ENCODE measurements around the gene DHRS4.
"Not testable (repeated sequence)": the region's sequence is repeated elsewhere in the genome, so short reads cannot be mapped to it uniquely, and the experiment has no call there.

The DHRS4 gene

DNA sequence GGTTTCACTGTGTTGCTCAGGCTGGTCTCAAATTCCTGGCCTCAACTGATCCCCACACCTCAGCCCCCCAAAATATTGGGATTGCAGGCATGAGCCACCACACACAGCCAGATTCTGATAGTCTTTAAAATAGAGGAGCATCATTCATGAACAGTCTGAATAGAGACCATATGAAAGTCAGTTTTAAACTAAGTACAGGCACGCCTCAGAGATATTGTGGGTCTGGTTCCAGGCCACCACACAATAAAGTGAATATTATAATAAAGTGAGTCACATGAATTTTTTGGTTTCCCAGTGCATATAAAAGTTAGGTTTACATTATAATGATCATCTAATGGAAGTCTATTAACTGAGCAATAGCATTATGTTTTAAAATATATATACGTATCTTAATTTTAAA lies 8.1 kb downstream of the DHRS4 start:
- H3K27ac ChIP-seq (ENCODE audit: low read length); H3K36me3 ChIP-seq (ENCODE audit: control insufficient read depth, low read depth, low read length); H3K9ac ChIP-seq (ENCODE audit: low read length); H3K4me3 ChIP-seq (ENCODE audit: low read length); H3K9me3 ChIP-seq (ENCODE audit: control insufficient read depth, low read depth, low read length); H3K27me3 ChIP-seq (ENCODE audit: control insufficient read depth, insufficient read depth, low read length); H3K4me1 ChIP-seq (ENCODE audit: control insufficient read depth, low read depth, low read length): not testable (repeated sequence)

DNA sequence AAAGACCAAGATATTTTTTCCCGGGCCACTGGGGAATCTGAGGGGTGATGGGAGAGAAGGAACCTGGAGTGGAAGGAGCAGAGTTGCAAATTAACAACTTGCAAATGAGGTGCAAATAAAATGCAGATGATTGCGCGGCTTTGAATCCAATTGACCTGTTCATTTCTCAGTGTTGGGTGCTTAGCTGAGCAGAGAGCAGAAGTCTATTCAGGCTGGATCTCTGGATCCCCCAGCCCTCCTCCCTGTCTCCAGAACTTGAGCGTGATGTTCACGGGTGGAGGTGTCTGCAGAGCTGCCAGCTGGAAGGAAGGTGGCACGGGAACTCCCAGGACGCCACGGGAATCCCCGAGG lies 15.5 kb downstream of the DHRS4 start:
- not testable (repeated sequence) for H3K9me3 ChIP-seq (ENCODE audit: control insufficient read depth, low read depth, low read length); H3K9ac ChIP-seq (ENCODE audit: low read length); H3K36me3 ChIP-seq (ENCODE audit: control insufficient read depth, low read depth, low read length); H3K27me3 ChIP-seq (ENCODE audit: control insufficient read depth, insufficient read depth, low read length); H3K4me3 ChIP-seq (ENCODE audit: low read length); H3K27ac ChIP-seq (ENCODE audit: low read length); H3K4me1 ChIP-seq (ENCODE audit: control insufficient read depth, low read depth, low read length)

GRCh38 chr14:23969481-23970282 lies 16.1 kb downstream of the DHRS4 start:
- H3K36me3 ChIP-seq (ENCODE audit: control insufficient read depth, low read depth, low read length); H3K4me3 ChIP-seq (ENCODE audit: low read length); H3K9ac ChIP-seq (ENCODE audit: low read length); H3K4me1 ChIP-seq (ENCODE audit: control insufficient read depth, low read depth, low read length); H3K27ac ChIP-seq (ENCODE audit: low read length); H3K27me3 ChIP-seq (ENCODE audit: control insufficient read depth, insufficient read depth, low read length); H3K9me3 ChIP-seq (ENCODE audit: control insufficient read depth, low read depth, low read length): not testable (repeated sequence)

GRCh38 chr14:23970283-23970659 lies 16.7 kb downstream of the DHRS4 start:
- not testable (repeated sequence) for H3K4me3 ChIP-seq (ENCODE audit: low read length); H3K27ac ChIP-seq (ENCODE audit: low read length)

GRCh38 chr14:23973178-23973577 lies 19.6 kb downstream of the DHRS4 start:
- H3K36me3 ChIP-seq (ENCODE audit: control insufficient read depth, low read depth, low read length); H3K27me3 ChIP-seq (ENCODE audit: control insufficient read depth, insufficient read depth, low read length): not testable (repeated sequence)

More at GRCh38 chr14:23970283-23970659, 16.7 kb downstream of the DHRS4 start:
- not testable (repeated sequence) for H3K36me3 ChIP-seq (ENCODE audit: control insufficient read depth, low read depth, low read length); H3K27me3 ChIP-seq (ENCODE audit: control insufficient read depth, insufficient read depth, low read length); H3K9ac ChIP-seq (ENCODE audit: low read length); H3K9me3 ChIP-seq (ENCODE audit: control insufficient read depth, low read depth, low read length); H3K4me1 ChIP-seq (ENCODE audit: control insufficient read depth, low read depth, low read length)

GRCh38 chr14:23974041-23974440 lies 20.5 kb downstream of the DHRS4 start:
- H3K27ac ChIP-seq (ENCODE audit: low read length); H3K27me3 ChIP-seq (ENCODE audit: control insufficient read depth, insufficient read depth, low read length); H3K36me3 ChIP-seq (ENCODE audit: control insufficient read depth, low read depth, low read length); H3K9me3 ChIP-seq (ENCODE audit: control insufficient read depth, low read depth, low read length); H3K9ac ChIP-seq (ENCODE audit: low read length); H3K4me3 ChIP-seq (ENCODE audit: low read length); H3K4me1 ChIP-seq (ENCODE audit: control insufficient read depth, low read depth, low read length): not testable (repeated sequence)

More at GRCh38 chr14:23973178-23973577, 19.6 kb downstream of the DHRS4 start:
- not testable (repeated sequence) for H3K9ac ChIP-seq (ENCODE audit: low read length); H3K27ac ChIP-seq (ENCODE audit: low read length); H3K4me3 ChIP-seq (ENCODE audit: low read length); H3K9me3 ChIP-seq (ENCODE audit: control insufficient read depth, low read depth, low read length); H3K4me1 ChIP-seq (ENCODE audit: control insufficient read depth, low read depth, low read length)

DNA sequence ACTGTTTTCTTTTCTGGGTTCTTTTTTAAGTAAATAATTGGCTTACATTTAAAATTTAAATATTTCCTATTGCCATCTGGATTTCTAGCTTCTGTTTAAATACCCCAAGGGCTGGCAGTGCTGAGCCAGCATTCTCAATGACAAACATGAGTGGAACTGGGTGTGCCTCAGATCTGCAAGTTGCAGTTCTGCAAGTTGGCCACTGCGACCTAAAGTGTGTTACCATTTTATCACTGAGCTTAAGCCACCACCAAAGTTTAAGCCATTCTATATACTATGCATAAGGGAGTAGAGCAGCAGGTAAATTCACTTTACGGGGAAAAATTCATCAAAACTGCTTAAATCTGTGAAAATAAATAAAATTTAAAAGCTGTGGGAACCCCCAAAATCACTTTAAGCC lies 23.6 kb downstream of the DHRS4 start:
- H3K27me3 ChIP-seq (ENCODE audit: control insufficient read depth, insufficient read depth, low read length); H3K36me3 ChIP-seq (ENCODE audit: control insufficient read depth, low read depth, low read length); H3K9ac ChIP-seq (ENCODE audit: low read length): not testable (repeated sequence)

DNA sequence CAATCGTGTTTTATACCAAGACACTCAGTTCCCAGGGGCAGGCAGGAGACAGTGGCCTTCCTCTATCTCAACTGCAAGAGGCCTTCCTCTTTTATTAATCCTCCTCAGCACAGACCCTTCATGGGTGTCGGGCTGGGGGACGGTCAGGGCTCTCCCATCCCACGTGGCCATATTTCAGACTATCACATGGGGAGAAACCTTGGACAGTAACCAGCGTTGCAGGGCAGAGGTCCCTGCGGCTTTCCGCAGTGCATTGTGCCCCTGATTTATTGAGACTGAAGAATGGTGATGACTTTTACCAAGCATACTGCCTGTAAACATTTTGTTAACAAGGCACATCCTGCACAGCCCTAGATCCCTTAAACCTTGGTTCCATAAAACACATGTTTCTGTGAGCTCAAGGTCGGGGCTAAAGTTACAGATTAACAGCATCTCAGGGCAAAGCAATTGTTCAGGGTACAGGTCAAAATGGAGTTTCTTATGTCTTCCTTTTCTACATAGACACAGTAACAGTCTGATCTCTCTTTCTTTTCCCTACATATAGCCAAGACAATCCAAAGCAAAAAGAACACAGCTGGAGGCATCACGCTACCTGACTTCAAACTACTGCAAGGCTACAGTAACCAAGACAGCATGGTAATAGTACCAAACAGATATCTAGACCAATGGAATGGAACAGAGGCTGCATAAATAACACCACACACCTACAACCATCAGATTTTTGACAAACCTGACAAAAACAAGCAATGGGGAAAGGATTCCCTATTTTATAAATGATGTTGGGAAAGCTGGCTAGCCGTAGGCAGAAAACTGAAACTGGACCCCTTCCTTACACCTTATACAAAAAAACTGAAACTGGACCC lies 28.6 kb downstream of the DHRS4 start:
- H3K9ac ChIP-seq (ENCODE audit: low read length); H3K9me3 ChIP-seq (ENCODE audit: control insufficient read depth, low read depth, low read length); H3K4me3 ChIP-seq (ENCODE audit: low read length); H3K4me1 ChIP-seq (ENCODE audit: control insufficient read depth, low read depth, low read length); H3K27ac ChIP-seq (ENCODE audit: low read length); H3K36me3 ChIP-seq (ENCODE audit: control insufficient read depth, low read depth, low read length); H3K27me3 ChIP-seq (ENCODE audit: control insufficient read depth, insufficient read depth, low read length): not testable (repeated sequence)

More for the DNA sequence above, 23.6 kb downstream of the DHRS4 start:
- not testable (repeated sequence) for H3K4me3 ChIP-seq (ENCODE audit: low read length); H3K4me1 ChIP-seq (ENCODE audit: control insufficient read depth, low read depth, low read length); H3K27ac ChIP-seq (ENCODE audit: low read length); H3K9me3 ChIP-seq (ENCODE audit: control insufficient read depth, low read depth, low read length)

GRCh38 chr14:23984891-23985602 lies 31.5 kb downstream of the DHRS4 start:
- no peak overlapping the region for H3K27ac ChIP-seq (ENCODE audit: low read length)

GRCh38 chr14:23988223-23988606 lies 34.6 kb downstream of the DHRS4 start:
- not testable (repeated sequence) for H3K9ac ChIP-seq (ENCODE audit: low read length); H3K27ac ChIP-seq (ENCODE audit: low read length)

More at GRCh38 chr14:23984891-23985602, 31.5 kb downstream of the DHRS4 start:
- Histone ChIP-seq H3K36me3 (ENCODE audit: control insufficient read depth, low read depth, low read length) (no peaks in the 10 kb centered on the region), H3K9me3 (ENCODE audit: control insufficient read depth, low read depth, low read length) (no peaks in the 10 kb centered on the region), H3K9ac (ENCODE audit: low read length) (no peak overlapping the region), H3K4me1 (ENCODE audit: control insufficient read depth, low read depth, low read length) (peaks cover 4% of the 10 kb centered on the region), H3K27me3 (ENCODE audit: control insufficient read depth, insufficient read depth, low read length) (no peaks in the 10 kb centered on the region), H3K4me3 (ENCODE audit: low read length) (no peak overlapping the region)

GRCh38 chr14:23988607-23989363 lies 35.2 kb downstream of the DHRS4 start, which contains the start of gene DHRS4L2:
Gene DHRS4L2 (plus strand): TSS chr14:23988929. CDS start chr14:23988948, 19 bp downstream.
- H3K27ac ChIP-seq (ENCODE audit: low read length); H3K4me1 ChIP-seq (ENCODE audit: control insufficient read depth, low read depth, low read length); H3K9me3 ChIP-seq (ENCODE audit: control insufficient read depth, low read depth, low read length); H3K36me3 ChIP-seq (ENCODE audit: control insufficient read depth, low read depth, low read length); H3K27me3 ChIP-seq (ENCODE audit: control insufficient read depth, insufficient read depth, low read length): not testable (repeated sequence)
- Histone ChIP-seq H3K4me3 (ENCODE audit: low read length) (peak within 1 kb of the TSS; percentile 45), H3K9ac (ENCODE audit: low read length) (peak within 1 kb of the TSS; percentile 36)

More at GRCh38 chr14:23988223-23988606, 34.6 kb downstream of the DHRS4 start:
- H3K4me1 ChIP-seq (ENCODE audit: control insufficient read depth, low read depth, low read length); H3K36me3 ChIP-seq (ENCODE audit: control insufficient read depth, low read depth, low read length); H3K9me3 ChIP-seq (ENCODE audit: control insufficient read depth, low read depth, low read length); H3K27me3 ChIP-seq (ENCODE audit: control insufficient read depth, insufficient read depth, low read length): not testable (repeated sequence)
- peak overlapping the region; percentile 30 for H3K4me3 ChIP-seq (ENCODE audit: low read length)

Measured in iPS-18a (cell line).